H9 (cell line): Measurements from ENCODE around the gene CENPL. TPM values are rescaled to one million over a fixed set of nuclear protein-coding genes. Genes with fewer than 3 reads are reported as not detected.

ENCODE experiments used
- DNase-seq: peaks from one replicate; pipeline ENCODE4 v3.0.0-alpha.2; 2017
- H2AFZ ChIP-seq: one replicate; pipeline ENCODE4 v1.6.1; 2013; ENCODE audit warnings: mild to moderate bottlenecking, low read length, control low read depth, moderate library complexity
- H2AK5ac ChIP-seq: 2 replicates; pipeline ENCODE4 v1.6.1; 2013; ENCODE audit warnings: low read length, control low read depth, mixed read lengths; ENCODE audit not compliant: insufficient read length
- H2BK120ac ChIP-seq: one replicate; pipeline ENCODE4 v1.6.1; 2013; ENCODE audit warnings: low read depth, mild to moderate bottlenecking, low read length, control low read depth, inconsistent platforms; ENCODE audit not compliant: poor library complexity, severe bottlenecking
- H2BK12ac ChIP-seq: 2 replicates; pipeline ENCODE4 v1.6.1; 2013; ENCODE audit warnings: low read length, control low read depth, mixed read lengths, low read depth; ENCODE audit not compliant: insufficient read length
- H2BK15ac ChIP-seq: 2 replicates; pipeline ENCODE4 v1.6.1; 2013; ENCODE audit warnings: low read depth, low read length, control low read depth
- H2BK20ac ChIP-seq: one replicate; pipeline ENCODE4 v1.6.1; 2013; ENCODE audit warnings: low read depth, mild to moderate bottlenecking, low read length, control low read depth, inconsistent platforms; ENCODE audit not compliant: poor library complexity, severe bottlenecking
- H2BK5ac ChIP-seq: 2 replicates; pipeline ENCODE4 v1.6.1; 2013; ENCODE audit warnings: low read length, control low read depth, mixed read lengths; ENCODE audit not compliant: insufficient read length
- H3K14ac ChIP-seq: 2 replicates; pipeline ENCODE4 v1.6.1; 2013; ENCODE audit warnings: low read length, control low read depth; ENCODE audit not compliant: insufficient read depth
- H3K18ac ChIP-seq: 2 replicates; pipeline ENCODE4 v1.6.1; 2013; ENCODE audit warnings: low read depth, mild to moderate bottlenecking, mixed read lengths, low read length, control low read depth; ENCODE audit not compliant: insufficient read length
- H3K23ac ChIP-seq: 2 replicates; pipeline ENCODE4 v1.6.1; 2013; ENCODE audit warnings: low read length, control low read depth, mixed read lengths, low read depth; ENCODE audit not compliant: insufficient read length
- H3K23me2 ChIP-seq: 2 replicates; pipeline ENCODE4 v1.6.1; 2013; ENCODE audit warnings: low read depth, mild to moderate bottlenecking, mixed read lengths, low read length, control low read depth; ENCODE audit not compliant: insufficient read length, poor library complexity, severe bottlenecking
- H3K27ac ChIP-seq: 2 replicates; pipeline ENCODE4 v1.5.1; 2013; ENCODE audit warnings: low read length, control low read depth, mixed read lengths, low read depth; ENCODE audit not compliant: insufficient read length
- H3K27me3 ChIP-seq: 2 replicates; pipeline ENCODE4 v1.6.1; 2013; ENCODE audit warnings: low read length, control low read depth, inconsistent platforms; ENCODE audit not compliant: insufficient read depth
- H3K4ac ChIP-seq: 2 replicates; pipeline ENCODE4 v1.6.1; 2013; ENCODE audit warnings: low read depth, mild to moderate bottlenecking, control low read depth, inconsistent platforms, low read length, moderate library complexity
- H3K4me1 ChIP-seq: 2 replicates; pipeline ENCODE4 v1.6.1; 2013; ENCODE audit warnings: low read length, control low read depth, inconsistent platforms; ENCODE audit not compliant: insufficient read depth
- H3K4me2 ChIP-seq: 2 replicates; pipeline ENCODE4 v1.6.1; 2013; ENCODE audit warnings: low read length, control low read depth, mixed read lengths; ENCODE audit not compliant: insufficient read length, insufficient read depth
- H3K56ac ChIP-seq: 2 replicates; pipeline ENCODE4 v1.6.1; 2013; ENCODE audit warnings: low read depth, mild to moderate bottlenecking, mixed read lengths, low read length, control low read depth; ENCODE audit not compliant: insufficient read length
- H3K79me1 ChIP-seq: 2 replicates; pipeline ENCODE4 v1.6.1; 2013; ENCODE audit warnings: low read depth, mild to moderate bottlenecking, moderate library complexity, low read length, control low read depth, inconsistent platforms; ENCODE audit not compliant: insufficient read depth, poor library complexity, severe bottlenecking
- H3K79me2 ChIP-seq: 2 replicates; pipeline ENCODE4 v1.6.1; 2013; ENCODE audit warnings: low read length, control low read depth, inconsistent platforms; ENCODE audit not compliant: insufficient read depth
- H3K9ac ChIP-seq: 2 replicates; pipeline ENCODE4 v1.6.1; 2013; ENCODE audit warnings: low read length, control low read depth, mixed read lengths; ENCODE audit not compliant: insufficient read length; ENCODE audit errors: extremely low read depth
- H3K9me3 ChIP-seq: one replicate; pipeline ENCODE4 v1.6.1; 2013; ENCODE audit warnings: low read depth, low read length, inconsistent platforms; ENCODE audit not compliant: control insufficient read depth
- H3T11ph ChIP-seq: one replicate; pipeline ENCODE4 v1.6.1; 2013; ENCODE audit warnings: mild to moderate bottlenecking, low read length, control low read depth, inconsistent platforms
- H4K20me1 ChIP-seq: one replicate; pipeline ENCODE4 v1.6.1; 2013; ENCODE audit not compliant: control insufficient read depth, insufficient read length, insufficient read depth
- H4K5ac ChIP-seq: 2 replicates; pipeline ENCODE4 v1.6.1; 2013; ENCODE audit warnings: low read depth, mild to moderate bottlenecking, mixed read lengths, low read length, control low read depth; ENCODE audit not compliant: insufficient read length
- H4K8ac ChIP-seq: replicated peaks from 2 replicates; pipeline ENCODE4 v1.6.1; 2013; ENCODE audit warnings: low read length, control low read depth, mixed read lengths, low read depth; ENCODE audit not compliant: insufficient read length
- H4K91ac ChIP-seq: 2 replicates; pipeline ENCODE4 v1.6.1; 2013; ENCODE audit warnings: low read depth, mild to moderate bottlenecking, moderate library complexity, mixed read lengths, low read length, control low read depth; ENCODE audit not compliant: insufficient read length
- H3K27ac Mint-ChIP-seq, 3 experiments: 2 replicates in 2 of 3; 3 replicates in 1 of 3; pipeline ENCODE4 v1.8.0; 2020 to 2021; ENCODE audit warnings: mixed read lengths in 3 of 3, mild to moderate bottlenecking in 1 of 3, moderate library complexity in 1 of 3
- H3K27me3 Mint-ChIP-seq: 2 replicates; pipeline ENCODE4 v1.8.0; 2021; ENCODE audit warnings: low read depth, mild to moderate bottlenecking, moderate library complexity, mixed read lengths
- H3K36me3 Mint-ChIP-seq, 3 experiments: 2 replicates in 2 of 3; 3 replicates in 1 of 3; pipeline ENCODE4 v1.8.0; 2020 to 2021; ENCODE audit warnings: low read depth in 3 of 3, mixed read lengths in 3 of 3; ENCODE audit not compliant: insufficient read depth in 1 of 3
- H3K4me1 Mint-ChIP-seq, 2 experiments: 2 replicates each; pipeline ENCODE4 v1.8.0; 2020; ENCODE audit warnings: mixed read lengths in 2 of 2
- H3K4me3 Mint-ChIP-seq, 2 experiments: 2 replicates in 1 of 2; 3 replicates in 1 of 2; pipeline ENCODE4 v1.8.0; 2020 to 2021; ENCODE audit warnings: mild to moderate bottlenecking in 2 of 2, mixed read lengths in 2 of 2, moderate library complexity in 1 of 2
- H3K9me3 Mint-ChIP-seq, 2 experiments: 2 replicates in 1 of 2; 3 replicates in 1 of 2; pipeline ENCODE4 v1.8.0; 2020; ENCODE audit warnings: mild to moderate bottlenecking in 2 of 2, mixed read lengths in 2 of 2, moderate library complexity in 1 of 2
- WGBS: extraction: QIAGEN DNeasy Blood & Tissue Kit; methylation state at CpG from one replicate; pipeline ENCODE4 v1.1.7; 2013; ENCODE audit warnings: missing lambda C conversion rate, low lambda C conversion rate, mixed read lengths; ENCODE audit not compliant: insufficient read length; ENCODE audit errors: extremely low coverage; 5-methylcytosine and 5-hydroxymethylcytosine counted together
- total RNA-seq: library from RNA; stranded (reverse); gene quantifications from 2 replicates; pipeline ENCODE4 v1.2.1, GENCODE V29; 2021
- TF ChIP-seq, protein P1 (sequence below): fragments of 200-600 bp; sonication (generic); conservative IDR thresholded peaks from 3 replicates; pipeline ENCODE4 v1.8.0; 2021; ENCODE audit warnings: antibody characterized with exemption, mild to moderate bottlenecking

Gene CENPL
- total RNA-seq, 1 experiment from 2014 or later: 14.4 TPM

DNA sequence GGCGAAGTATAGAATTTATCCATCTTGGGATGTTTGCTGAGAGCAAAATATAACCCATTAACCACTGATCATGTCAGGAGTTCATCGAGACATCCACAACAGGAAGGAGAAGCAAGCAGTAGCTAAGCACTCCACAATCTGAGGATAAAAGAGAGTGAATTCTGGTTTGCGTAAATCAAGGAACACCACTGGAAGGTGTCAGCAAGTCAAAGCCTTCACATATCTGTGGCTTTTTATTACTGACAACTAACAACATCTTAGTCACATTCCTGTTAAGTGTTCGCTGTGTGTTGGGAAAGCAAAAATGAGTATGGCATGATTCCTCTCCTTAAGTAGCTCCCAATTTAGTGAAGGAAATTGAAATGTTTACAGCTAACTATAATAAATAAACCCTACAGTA lies 44.7 kb downstream of the CENPL start:
- no peaks in the 10 kb centered on the region for H3K9me3 ChIP-seq
- no peak overlapping the region for H4K8ac ChIP-seq
- no peak overlapping the region for H2AFZ ChIP-seq
- Mint-ChIP-seq H3K27me3 (no peaks in the 10 kb centered on the region), H3K36me3 (peaks cover 0 to 36% (median 4%) of the 10 kb centered on the region in 3 experiments; a peak in 4 of 7 replicates), H3K9me3 (no peaks in the 10 kb centered on the region), H3K27ac (no peak overlapping the region), H3K4me3 (no peak overlapping the region), H3K4me1 (no peaks in the 10 kb centered on the region)
- no peak overlapping the region for H2BK5ac ChIP-seq
- no peak overlapping the region for H2BK20ac ChIP-seq
- H3K27me3 ChIP-seq: no peaks in the 10 kb centered on the region
- no peak overlapping the region for H3K9ac ChIP-seq
- TF ChIP-seq, protein P1, sequence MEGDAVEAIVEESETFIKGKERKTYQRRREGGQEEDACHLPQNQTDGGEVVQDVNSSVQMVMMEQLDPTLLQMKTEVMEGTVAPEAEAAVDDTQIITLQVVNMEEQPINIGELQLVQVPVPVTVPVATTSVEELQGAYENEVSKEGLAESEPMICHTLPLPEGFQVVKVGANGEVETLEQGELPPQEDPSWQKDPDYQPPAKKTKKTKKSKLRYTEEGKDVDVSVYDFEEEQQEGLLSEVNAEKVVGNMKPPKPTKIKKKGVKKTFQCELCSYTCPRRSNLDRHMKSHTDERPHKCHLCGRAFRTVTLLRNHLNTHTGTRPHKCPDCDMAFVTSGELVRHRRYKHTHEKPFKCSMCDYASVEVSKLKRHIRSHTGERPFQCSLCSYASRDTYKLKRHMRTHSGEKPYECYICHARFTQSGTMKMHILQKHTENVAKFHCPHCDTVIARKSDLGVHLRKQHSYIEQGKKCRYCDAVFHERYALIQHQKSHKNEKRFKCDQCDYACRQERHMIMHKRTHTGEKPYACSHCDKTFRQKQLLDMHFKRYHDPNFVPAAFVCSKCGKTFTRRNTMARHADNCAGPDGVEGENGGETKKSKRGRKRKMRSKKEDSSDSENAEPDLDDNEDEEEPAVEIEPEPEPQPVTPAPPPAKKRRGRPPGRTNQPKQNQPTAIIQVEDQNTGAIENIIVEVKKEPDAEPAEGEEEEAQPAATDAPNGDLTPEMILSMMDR: no peak
- no peak overlapping the region for H2BK15ac ChIP-seq
- H3K79me1 ChIP-seq: no peaks in the 10 kb centered on the region
- H3K23ac ChIP-seq: no peak overlapping the region
- no peak overlapping the region for H3K14ac ChIP-seq
- WGBS: no CpG with 5 or more reads among the region's 4 CpGs
- DNase-seq: no peak
- no peak overlapping the region for H2BK120ac ChIP-seq
- H3K4me2 ChIP-seq: no peak overlapping the region
- H2BK12ac ChIP-seq: no peak overlapping the region
- H3K23me2 ChIP-seq: no peaks in the 10 kb centered on the region
- H2AK5ac ChIP-seq: no peak overlapping the region
- H3K56ac ChIP-seq: no peak overlapping the region
- no peak overlapping the region for H3K4ac ChIP-seq
- no peak overlapping the region for H3K18ac ChIP-seq
- no peak overlapping the region for H4K91ac ChIP-seq
- H4K20me1 ChIP-seq: no peaks in the 10 kb centered on the region
- H4K5ac ChIP-seq: no peak overlapping the region
- no peaks in the 10 kb centered on the region for H3K79me2 ChIP-seq
- H3T11ph ChIP-seq: no peak overlapping the region
- H3K4me1 ChIP-seq: no peaks in the 10 kb centered on the region
- H3K27ac ChIP-seq: no peak overlapping the region
